ENCODE measurements around the gene SPTLC3. TPM values are rescaled to one million over a fixed set of nuclear protein-coding genes. Genes with fewer than 3 reads are reported as not detected.

Gene SPTLC3
- total RNA-seq, 1 donor from 2014 or later, result 9.9 TPM

DNA sequence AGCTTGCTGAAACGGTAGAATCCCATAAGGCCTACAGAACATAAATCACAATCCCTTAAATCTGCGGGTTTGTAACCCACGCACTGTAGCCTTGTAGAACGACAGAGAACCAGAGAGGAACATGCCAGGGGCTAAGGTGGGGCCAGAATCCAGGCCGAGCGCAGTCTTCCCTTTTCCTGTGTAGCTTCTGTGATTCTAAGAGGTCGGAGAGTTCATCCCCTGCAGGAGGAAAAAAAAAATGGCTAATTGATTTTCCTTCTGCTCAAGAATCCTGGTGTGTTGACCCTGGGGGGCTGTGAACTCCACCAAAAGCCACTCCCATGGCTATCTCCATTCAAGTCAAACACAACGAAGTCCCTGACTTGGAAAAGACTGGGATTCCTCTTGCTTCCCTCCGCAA, 96.3 kb downstream of the SPTLC3 start:
- Histone ChIP-seq H3K36me3 (ENCODE audit: control insufficient read depth in 3 of 3, insufficient read depth in 3 of 3, low read length in 3 of 3) (no peaks in the 10 kb centered on the region), H3K27me3 (ENCODE audit: control insufficient read depth in 3 of 3, insufficient read depth in 3 of 3, low read length in 3 of 3) (no peaks in the 10 kb centered on the region), H3K4me3 (ENCODE audit: low read length in 3 of 3) (no peak overlapping the region), H3K9ac (ENCODE audit: low read depth in 1 of 3, low read length in 3 of 3) (no peak overlapping the region), H3K27ac (ENCODE audit: low read depth, low read length) (no peak overlapping the region), H3K4me1 (ENCODE audit: control insufficient read depth in 3 of 3, insufficient read depth in 3 of 3, low read length in 3 of 3) (no peaks in the 10 kb centered on the region), H3K9me3 (ENCODE audit: control insufficient read depth in 3 of 3, low read length in 3 of 3) (no peaks in the 10 kb centered on the region)

DNA sequence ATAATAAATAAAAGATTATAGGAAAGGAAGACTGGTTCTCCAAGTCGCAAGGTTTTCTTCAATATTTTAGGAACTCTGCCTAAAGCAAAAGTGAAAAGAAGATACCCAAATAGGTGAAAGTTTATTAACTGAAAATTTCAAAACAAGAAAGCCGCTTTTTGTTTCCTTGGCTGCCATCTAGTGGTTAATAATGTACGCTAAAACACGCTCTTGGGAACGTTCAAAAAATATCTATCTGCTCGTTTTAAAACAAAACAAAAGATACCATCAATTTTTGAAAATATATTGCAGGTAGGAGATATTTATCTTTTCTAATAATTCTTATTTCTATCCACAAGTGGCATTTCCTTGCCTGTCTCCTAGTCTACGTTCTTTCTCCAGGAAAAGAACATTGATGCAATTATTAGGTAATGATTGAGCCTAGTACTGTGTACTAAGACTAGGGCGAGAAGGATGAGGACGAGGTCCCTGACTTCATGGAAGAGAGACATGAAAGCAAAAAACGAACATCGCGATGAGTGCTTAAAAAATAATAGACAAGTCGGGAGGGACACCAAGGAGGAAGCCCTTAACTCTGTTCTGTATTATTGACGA, 97.2 kb downstream of the SPTLC3 start:
- no peak overlapping the region for H3K27ac ChIP-seq (ENCODE audit: low read depth, low read length)
- no peak overlapping the region for H3K4me3 ChIP-seq (ENCODE audit: low read length in 3 of 3)
- H3K36me3 ChIP-seq (ENCODE audit: control insufficient read depth in 3 of 3, insufficient read depth in 3 of 3, low read length in 3 of 3), result no peaks in the 10 kb centered on the region
- no peaks in the 10 kb centered on the region for H3K9me3 ChIP-seq (ENCODE audit: control insufficient read depth in 3 of 3, low read length in 3 of 3)
- H3K4me1 ChIP-seq (ENCODE audit: control insufficient read depth in 3 of 3, insufficient read depth in 3 of 3, low read length in 3 of 3), result no peaks in the 10 kb centered on the region
- no peak overlapping the region for H3K9ac ChIP-seq (ENCODE audit: low read depth in 1 of 3, low read length in 3 of 3)
- H3K27me3 ChIP-seq (ENCODE audit: control insufficient read depth in 3 of 3, insufficient read depth in 3 of 3, low read length in 3 of 3), result no peaks in the 10 kb centered on the region

DNA sequence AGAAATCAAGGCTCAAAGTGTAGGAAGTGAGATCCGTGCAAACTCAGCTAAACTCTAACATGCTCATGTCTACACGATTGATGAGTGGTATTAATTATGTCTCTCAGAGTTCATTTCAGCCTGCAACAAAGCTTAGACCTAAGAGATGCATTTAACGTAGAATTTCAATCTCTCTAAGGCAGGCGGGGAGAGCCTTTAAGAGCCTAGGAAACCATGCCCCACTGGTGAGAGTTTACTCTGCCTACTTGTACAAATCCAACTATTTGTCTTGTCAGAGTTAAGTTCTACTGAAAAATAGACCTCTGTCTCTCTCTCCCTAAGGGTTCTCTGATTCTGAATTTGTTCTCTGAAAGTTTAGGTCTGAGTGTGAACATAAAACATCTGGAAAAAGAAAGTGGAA, 100.9 kb downstream of the SPTLC3 start:
- Histone ChIP-seq H3K27ac (ENCODE audit: low read depth, low read length) (no peak overlapping the region), H3K9ac (ENCODE audit: low read depth in 1 of 3, low read length in 3 of 3) (no peak overlapping the region), H3K4me3 (ENCODE audit: low read length in 3 of 3) (no peak overlapping the region), H3K27me3 (ENCODE audit: control insufficient read depth in 3 of 3, insufficient read depth in 3 of 3, low read length in 3 of 3) (no peaks in the 10 kb centered on the region), H3K9me3 (ENCODE audit: control insufficient read depth in 3 of 3, low read length in 3 of 3) (no peaks in the 10 kb centered on the region), H3K36me3 (ENCODE audit: control insufficient read depth in 3 of 3, insufficient read depth in 3 of 3, low read length in 3 of 3) (no peaks in the 10 kb centered on the region), H3K4me1 (ENCODE audit: control insufficient read depth in 3 of 3, insufficient read depth in 3 of 3, low read length in 3 of 3) (no peaks in the 10 kb centered on the region)

DNA sequence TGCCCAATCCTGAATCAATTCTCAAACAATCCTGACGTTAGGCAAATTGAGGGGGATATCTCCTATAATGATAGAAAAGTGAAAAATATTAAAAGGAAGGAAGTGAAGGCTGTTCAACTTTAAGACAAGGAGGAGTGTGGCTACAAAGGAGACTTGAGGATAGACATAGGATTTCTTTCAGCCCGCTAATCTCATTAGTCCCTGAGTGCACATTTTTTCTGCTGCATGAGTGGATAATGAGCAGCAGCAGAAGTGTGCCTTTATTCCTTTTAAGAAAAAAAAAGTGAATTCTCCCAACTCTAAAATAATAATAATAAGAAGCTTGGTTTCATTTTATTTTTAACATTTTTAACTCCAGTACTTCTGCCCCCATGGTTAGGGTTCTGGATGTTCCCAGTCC, 102.0 kb downstream of the SPTLC3 start:
- no peaks in the 10 kb centered on the region for H3K27me3 ChIP-seq (ENCODE audit: control insufficient read depth in 3 of 3, insufficient read depth in 3 of 3, low read length in 3 of 3)
- no peaks in the 10 kb centered on the region for H3K9me3 ChIP-seq (ENCODE audit: control insufficient read depth in 3 of 3, low read length in 3 of 3)
- H3K4me1 ChIP-seq (ENCODE audit: control insufficient read depth in 3 of 3, insufficient read depth in 3 of 3, low read length in 3 of 3), result no peaks in the 10 kb centered on the region
- H3K4me3 ChIP-seq (ENCODE audit: low read length in 3 of 3), result no peak overlapping the region
- H3K36me3 ChIP-seq (ENCODE audit: control insufficient read depth in 3 of 3, insufficient read depth in 3 of 3, low read length in 3 of 3), result no peaks in the 10 kb centered on the region
- H3K27ac ChIP-seq (ENCODE audit: low read depth, low read length), result no peak overlapping the region
- H3K9ac ChIP-seq (ENCODE audit: low read depth in 1 of 3, low read length in 3 of 3), result no peak overlapping the region

DNA sequence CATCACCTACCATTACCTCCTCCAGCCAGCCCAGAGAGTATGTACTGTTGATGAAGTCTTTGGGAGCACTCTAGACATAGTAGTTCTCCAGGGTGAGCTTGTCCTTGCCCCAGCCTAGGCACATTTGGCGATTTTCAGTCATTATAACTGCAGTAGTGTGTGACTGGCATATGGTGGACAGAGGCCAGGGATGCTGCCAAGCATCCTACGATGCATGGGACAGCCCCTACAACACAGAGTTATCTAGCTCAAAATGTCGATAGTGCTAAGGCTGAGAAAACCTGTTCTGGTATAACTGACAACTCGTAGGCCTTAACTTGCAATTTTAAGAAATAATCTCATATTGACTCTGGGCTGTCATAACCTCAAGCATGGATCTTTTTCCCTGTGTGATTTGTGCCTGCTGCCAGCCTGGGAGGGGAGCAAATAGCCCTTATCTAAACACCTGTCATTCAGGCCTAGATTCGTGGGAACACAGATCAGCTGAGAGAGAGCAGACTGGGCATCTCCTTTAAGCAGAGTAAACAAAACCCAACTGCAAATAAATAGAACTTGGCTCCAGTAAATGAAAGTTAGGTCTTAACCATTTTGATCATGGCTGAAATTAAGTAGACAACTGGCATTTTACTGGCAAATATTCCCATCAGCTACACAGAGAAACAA, 102.6 kb downstream of the SPTLC3 start:
- Histone ChIP-seq H3K4me1 (ENCODE audit: control insufficient read depth in 3 of 3, insufficient read depth in 3 of 3, low read length in 3 of 3) (no peaks in the 10 kb centered on the region), H3K27me3 (ENCODE audit: control insufficient read depth in 3 of 3, insufficient read depth in 3 of 3, low read length in 3 of 3) (no peaks in the 10 kb centered on the region), H3K36me3 (ENCODE audit: control insufficient read depth in 3 of 3, insufficient read depth in 3 of 3, low read length in 3 of 3) (no peaks in the 10 kb centered on the region), H3K9ac (ENCODE audit: low read depth in 1 of 3, low read length in 3 of 3) (no peak overlapping the region), H3K27ac (ENCODE audit: low read depth, low read length) (no peak overlapping the region), H3K4me3 (ENCODE audit: low read length in 3 of 3) (no peak overlapping the region), H3K9me3 (ENCODE audit: control insufficient read depth in 3 of 3, low read length in 3 of 3) (no peaks in the 10 kb centered on the region)

DNA sequence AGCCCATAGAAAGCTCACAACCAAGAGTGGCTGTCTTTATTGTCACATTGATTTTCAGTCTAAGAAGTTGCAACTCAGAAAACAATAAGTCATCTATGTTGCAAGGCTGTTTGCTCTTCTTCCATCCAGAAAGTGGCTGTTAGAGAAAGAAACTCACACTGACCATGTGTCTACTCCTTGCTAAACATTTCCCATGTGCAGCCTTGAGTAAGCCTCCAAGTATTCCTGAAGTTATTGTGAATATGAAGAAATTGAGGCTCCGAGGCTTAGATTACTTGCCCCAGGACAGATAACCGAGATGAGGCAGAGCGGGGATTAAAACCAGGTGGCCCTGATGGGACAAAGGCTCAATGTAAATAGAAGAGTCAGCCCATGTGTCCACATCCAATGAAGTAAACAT, 105.0 kb downstream of the SPTLC3 start:
- Histone ChIP-seq H3K9ac (ENCODE audit: low read depth in 1 of 3, low read length in 3 of 3) (no peak overlapping the region), H3K4me3 (ENCODE audit: low read length in 3 of 3) (no peak overlapping the region), H3K27me3 (ENCODE audit: control insufficient read depth in 3 of 3, insufficient read depth in 3 of 3, low read length in 3 of 3) (no peaks in the 10 kb centered on the region), H3K36me3 (ENCODE audit: control insufficient read depth in 3 of 3, insufficient read depth in 3 of 3, low read length in 3 of 3) (no peaks in the 10 kb centered on the region), H3K9me3 (ENCODE audit: control insufficient read depth in 3 of 3, low read length in 3 of 3) (no peaks in the 10 kb centered on the region), H3K4me1 (ENCODE audit: control insufficient read depth in 3 of 3, insufficient read depth in 3 of 3, low read length in 3 of 3) (no peaks in the 10 kb centered on the region), H3K27ac (ENCODE audit: low read depth, low read length) (no peak overlapping the region)

DNA sequence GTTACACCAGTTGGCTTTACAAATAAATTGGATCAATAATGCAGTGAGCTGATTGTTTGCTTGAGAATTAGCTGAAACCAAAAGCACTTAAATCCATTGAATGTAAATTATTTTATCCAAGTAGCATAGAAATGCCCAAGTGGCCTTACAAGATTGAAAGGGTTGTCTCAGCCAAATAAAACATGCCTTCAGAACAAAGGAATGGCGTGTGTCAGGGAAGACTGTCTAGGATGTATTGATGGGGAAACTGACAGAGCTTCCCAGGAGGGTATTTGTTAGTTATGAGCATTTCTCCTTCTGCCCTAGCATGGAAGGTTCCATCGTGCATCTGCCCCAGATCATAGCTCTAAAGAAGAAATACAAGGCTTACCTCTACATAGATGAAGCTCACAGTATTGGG, 108.4 kb downstream of the SPTLC3 start:
- no peak overlapping the region for H3K27ac ChIP-seq (ENCODE audit: low read depth, low read length)
- H3K36me3 ChIP-seq (ENCODE audit: control insufficient read depth in 3 of 3, insufficient read depth in 3 of 3, low read length in 3 of 3), result no peaks in the 10 kb centered on the region
- H3K9ac ChIP-seq (ENCODE audit: low read depth in 1 of 3, low read length in 3 of 3), result no peak overlapping the region
- H3K4me1 ChIP-seq (ENCODE audit: control insufficient read depth in 3 of 3, insufficient read depth in 3 of 3, low read length in 3 of 3), result no peaks in the 10 kb centered on the region
- H3K27me3 ChIP-seq (ENCODE audit: control insufficient read depth in 3 of 3, insufficient read depth in 3 of 3, low read length in 3 of 3), result no peaks in the 10 kb centered on the region
- H3K9me3 ChIP-seq (ENCODE audit: control insufficient read depth in 3 of 3, low read length in 3 of 3), result no peaks in the 10 kb centered on the region
- no peak overlapping the region for H3K4me3 ChIP-seq (ENCODE audit: low read length in 3 of 3)

DNA sequence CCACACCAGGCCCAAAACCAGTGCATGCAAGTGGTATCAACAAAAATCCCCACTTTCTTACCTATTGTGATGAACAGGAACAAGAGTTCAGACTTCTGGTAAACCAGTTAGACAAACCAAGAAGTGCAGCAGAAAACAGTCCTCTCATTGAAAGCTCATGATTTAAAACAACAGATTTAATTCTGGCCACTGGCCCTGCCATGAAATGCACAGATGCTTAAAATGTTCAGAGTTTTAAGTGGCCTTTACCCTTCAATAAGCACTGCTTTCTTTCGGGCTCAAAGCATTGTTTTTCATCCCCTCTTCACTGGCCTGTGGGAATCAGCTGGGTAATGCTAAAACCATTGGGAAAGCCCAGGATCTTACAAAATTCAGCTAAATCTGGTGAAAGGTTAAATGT, 109.9 kb downstream of the SPTLC3 start:
- no peaks in the 10 kb centered on the region for H3K4me1 ChIP-seq (ENCODE audit: control insufficient read depth in 3 of 3, insufficient read depth in 3 of 3, low read length in 3 of 3)
- H3K9ac ChIP-seq (ENCODE audit: low read depth in 1 of 3, low read length in 3 of 3), result no peak overlapping the region
- no peak overlapping the region for H3K4me3 ChIP-seq (ENCODE audit: low read length in 3 of 3)
- no peaks in the 10 kb centered on the region for H3K36me3 ChIP-seq (ENCODE audit: control insufficient read depth in 3 of 3, insufficient read depth in 3 of 3, low read length in 3 of 3)
- no peak overlapping the region for H3K27ac ChIP-seq (ENCODE audit: low read depth, low read length)
- no peaks in the 10 kb centered on the region for H3K27me3 ChIP-seq (ENCODE audit: control insufficient read depth in 3 of 3, insufficient read depth in 3 of 3, low read length in 3 of 3)
- H3K9me3 ChIP-seq (ENCODE audit: control insufficient read depth in 3 of 3, low read length in 3 of 3), result no peaks in the 10 kb centered on the region

DNA sequence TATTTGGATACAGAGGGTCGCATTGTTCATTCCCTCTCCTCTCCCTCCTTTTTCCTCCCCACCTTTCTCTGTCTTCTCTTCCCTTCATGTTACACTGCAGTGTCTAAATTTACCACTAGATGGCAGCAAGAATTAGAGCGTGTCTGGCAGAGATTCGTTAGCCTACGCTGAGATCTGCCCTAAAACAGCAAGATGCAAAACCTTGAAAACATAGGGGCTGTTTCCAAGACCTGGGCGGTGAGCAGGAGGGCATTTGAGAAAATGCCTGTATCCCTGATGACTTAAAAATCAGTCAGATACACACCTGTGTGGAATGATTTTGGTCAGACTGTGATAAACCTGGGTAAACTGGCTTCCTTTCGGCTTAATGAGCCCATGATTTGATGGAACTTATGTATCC, 110.8 kb downstream of the SPTLC3 start:
- Histone ChIP-seq H3K27ac (ENCODE audit: low read depth, low read length) (no peak overlapping the region), H3K9ac (ENCODE audit: low read depth in 1 of 3, low read length in 3 of 3) (no peak overlapping the region), H3K4me1 (ENCODE audit: control insufficient read depth in 3 of 3, insufficient read depth in 3 of 3, low read length in 3 of 3) (no peaks in the 10 kb centered on the region), H3K36me3 (ENCODE audit: control insufficient read depth in 3 of 3, insufficient read depth in 3 of 3, low read length in 3 of 3) (no peaks in the 10 kb centered on the region), H3K27me3 (ENCODE audit: control insufficient read depth in 3 of 3, insufficient read depth in 3 of 3, low read length in 3 of 3) (no peaks in the 10 kb centered on the region), H3K9me3 (ENCODE audit: control insufficient read depth in 3 of 3, low read length in 3 of 3) (no peaks in the 10 kb centered on the region), H3K4me3 (ENCODE audit: low read length in 3 of 3) (no peak overlapping the region)

DNA sequence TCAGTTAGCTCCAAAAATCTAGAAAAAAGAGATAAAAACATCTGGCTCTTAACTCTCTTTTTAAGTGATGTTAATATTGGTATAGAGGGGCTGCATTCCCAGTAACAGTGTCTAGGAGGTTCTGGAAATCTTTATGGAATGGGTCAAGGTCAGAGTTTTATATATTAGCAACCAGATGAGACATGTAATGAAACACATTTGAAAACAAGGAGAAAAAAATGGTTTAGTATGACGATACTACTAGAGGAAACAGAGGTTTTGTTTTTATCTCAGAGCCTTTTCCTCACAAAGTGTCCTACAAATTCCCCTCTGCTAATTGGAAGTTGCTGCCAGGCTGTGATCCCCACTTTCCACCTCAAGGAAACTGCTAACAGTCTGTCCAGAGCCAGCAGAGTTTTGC, 111.7 kb downstream of the SPTLC3 start:
- no peaks in the 10 kb centered on the region for H3K4me1 ChIP-seq (ENCODE audit: control insufficient read depth in 3 of 3, insufficient read depth in 3 of 3, low read length in 3 of 3)

More for the DNA sequence above, 111.7 kb downstream of the SPTLC3 start:
- Histone ChIP-seq H3K4me3 (ENCODE audit: low read length in 3 of 3) (no peak overlapping the region), H3K27me3 (ENCODE audit: control insufficient read depth in 3 of 3, insufficient read depth in 3 of 3, low read length in 3 of 3) (no peaks in the 10 kb centered on the region), H3K36me3 (ENCODE audit: control insufficient read depth in 3 of 3, insufficient read depth in 3 of 3, low read length in 3 of 3) (no peaks in the 10 kb centered on the region), H3K27ac (ENCODE audit: low read depth, low read length) (no peak overlapping the region), H3K9ac (ENCODE audit: low read depth in 1 of 3, low read length in 3 of 3) (no peak overlapping the region), H3K9me3 (ENCODE audit: control insufficient read depth in 3 of 3, low read length in 3 of 3) (no peaks in the 10 kb centered on the region)
